ENCODE results near the gene CST7. TPM values are rescaled to one million over a fixed set of nuclear protein-coding genes. Genes with fewer than 3 reads are reported as not detected.

CST7 gene
- total and polyA plus RNA-seq, 2 donors = 15.5 to 41.9 TPM

- H3K4me3 ChIP-seq (ENCODE audit: low read length in 2 of 2) = no peak overlapping the region
- H3K27me3 ChIP-seq (ENCODE audit: control insufficient read depth in 2 of 2, insufficient read depth in 1 of 2, low read length in 1 of 2) = peaks cover 0 to 4% of the 10 kb centered on the region in 2 donors
- no peak overlapping the region for H3K27ac ChIP-seq (ENCODE audit: low read depth in 1 of 2, low read length in 1 of 2)
- no peak for DNase-seq (ENCODE audit: low read depth in 6 of 9, low spot score in 9 of 9)
- H3K4me1 ChIP-seq (ENCODE audit: control insufficient read depth in 2 of 2, insufficient read depth in 2 of 2, low read length in 2 of 2) = peaks cover under 1 to 4% of the 10 kb centered on the region in 2 donors
- no peaks in the 10 kb centered on the region for H3K36me3 ChIP-seq (ENCODE audit: control insufficient read depth in 2 of 2, insufficient read depth in 2 of 2, low read length in 1 of 2)
- 96% methylated on average over 9 of the region's 9 CpGs for WGBS
- peaks cover 0 to 9% of the 10 kb centered on the region in 2 donors for H3K9me3 ChIP-seq (ENCODE audit: control insufficient read depth in 2 of 2, insufficient read depth in 1 of 2, low read length in 1 of 2)
Observed at GRCh38 chr20:24913076-24913628, 35.9 kb upstream of the CST7 start.

GRCh38 chr20:24914388-24915241 is 34.5 kb upstream of the CST7 start:
- Histone ChIP-seq H3K36me3 (ENCODE audit: control insufficient read depth in 2 of 2, insufficient read depth in 2 of 2, low read length in 1 of 2) (no peaks in the 10 kb centered on the region), H3K27ac (ENCODE audit: low read depth in 1 of 2, low read length in 1 of 2) (no peak overlapping the region), H3K4me3 (ENCODE audit: low read length in 2 of 2) (no peak overlapping the region), H3K27me3 (ENCODE audit: control insufficient read depth in 2 of 2, insufficient read depth in 1 of 2, low read length in 1 of 2) (peaks cover 0 to 5% of the 10 kb centered on the region in 2 donors), H3K4me1 (ENCODE audit: control insufficient read depth in 2 of 2, insufficient read depth in 2 of 2, low read length in 2 of 2) (peaks cover 5 to 12% of the 10 kb centered on the region in 2 donors), H3K9me3 (ENCODE audit: control insufficient read depth in 2 of 2, insufficient read depth in 1 of 2, low read length in 1 of 2) (no peaks in the 10 kb centered on the region)
- WGBS = 86% methylated on average over 14 of the region's 14 CpGs
- no peak for DNase-seq (ENCODE audit: low read depth in 6 of 9, low spot score in 9 of 9)

GRCh38 chr20:24915440-24915839 is 33.6 kb upstream of the CST7 start:
- no peak overlapping the region for H3K27ac ChIP-seq (ENCODE audit: low read depth in 1 of 2, low read length in 1 of 2)
- H3K9me3 ChIP-seq (ENCODE audit: control insufficient read depth in 2 of 2, insufficient read depth in 1 of 2, low read length in 1 of 2) = no peaks in the 10 kb centered on the region
- no peak for DNase-seq (ENCODE audit: low read depth in 6 of 9, low spot score in 9 of 9)
- H3K4me3 ChIP-seq (ENCODE audit: low read length in 2 of 2) = no peak overlapping the region
- WGBS = 96% methylated on average over 9 of the region's 9 CpGs
- no peaks in the 10 kb centered on the region for H3K36me3 ChIP-seq (ENCODE audit: control insufficient read depth in 2 of 2, insufficient read depth in 2 of 2, low read length in 1 of 2)
- H3K27me3 ChIP-seq (ENCODE audit: control insufficient read depth in 2 of 2, insufficient read depth in 1 of 2, low read length in 1 of 2) = peaks cover 0 to 5% of the 10 kb centered on the region in 2 donors
- H3K4me1 ChIP-seq (ENCODE audit: control insufficient read depth in 2 of 2, insufficient read depth in 2 of 2, low read length in 2 of 2) = peaks cover 5 to 12% of the 10 kb centered on the region in 2 donors

GRCh38 chr20:24915892-24916291 is 33.2 kb upstream of the CST7 start:
- H3K4me1 ChIP-seq (ENCODE audit: control insufficient read depth in 2 of 2, insufficient read depth in 2 of 2, low read length in 2 of 2) = peaks cover 5 to 12% of the 10 kb centered on the region in 2 donors
- no peaks in the 10 kb centered on the region for H3K9me3 ChIP-seq (ENCODE audit: control insufficient read depth in 2 of 2, insufficient read depth in 1 of 2, low read length in 1 of 2)
- DNase-seq (ENCODE audit: low read depth in 6 of 9, low spot score in 9 of 9) = no peak
- H3K36me3 ChIP-seq (ENCODE audit: control insufficient read depth in 2 of 2, insufficient read depth in 2 of 2, low read length in 1 of 2) = no peaks in the 10 kb centered on the region
- H3K27me3 ChIP-seq (ENCODE audit: control insufficient read depth in 2 of 2, insufficient read depth in 1 of 2, low read length in 1 of 2) = peaks cover 0 to 5% of the 10 kb centered on the region in 2 donors
- H3K27ac ChIP-seq (ENCODE audit: low read depth in 1 of 2, low read length in 1 of 2) = no peak overlapping the region
- no peak overlapping the region for H3K4me3 ChIP-seq (ENCODE audit: low read length in 2 of 2)
- WGBS = 98% methylated on average over 7 of the region's 7 CpGs

GRCh38 chr20:24916412-24916811 is 32.7 kb upstream of the CST7 start:
- Histone ChIP-seq H3K27me3 (ENCODE audit: control insufficient read depth in 2 of 2, insufficient read depth in 1 of 2, low read length in 1 of 2) (peaks cover 0 to 5% of the 10 kb centered on the region in 2 donors), H3K27ac (ENCODE audit: low read depth in 1 of 2, low read length in 1 of 2) (no peak overlapping the region), H3K36me3 (ENCODE audit: control insufficient read depth in 2 of 2, insufficient read depth in 2 of 2, low read length in 1 of 2) (no peaks in the 10 kb centered on the region), H3K9me3 (ENCODE audit: control insufficient read depth in 2 of 2, insufficient read depth in 1 of 2, low read length in 1 of 2) (no peaks in the 10 kb centered on the region), H3K4me1 (ENCODE audit: control insufficient read depth in 2 of 2, insufficient read depth in 2 of 2, low read length in 2 of 2) (peaks cover 5 to 12% of the 10 kb centered on the region in 2 donors), H3K4me3 (ENCODE audit: low read length in 2 of 2) (no peak overlapping the region)
- WGBS = 97% methylated on average over 1 of the region's 1 CpG
- DNase-seq (ENCODE audit: low read depth in 6 of 9, low spot score in 9 of 9) = no peak

- no peaks in the 10 kb centered on the region for H3K9me3 ChIP-seq (ENCODE audit: control insufficient read depth in 2 of 2, insufficient read depth in 1 of 2, low read length in 1 of 2)
- H3K27ac ChIP-seq (ENCODE audit: low read depth in 1 of 2, low read length in 1 of 2) = no peak overlapping the region
- no peak overlapping the region for H3K4me3 ChIP-seq (ENCODE audit: low read length in 2 of 2)
- H3K4me1 ChIP-seq (ENCODE audit: control insufficient read depth in 2 of 2, insufficient read depth in 2 of 2, low read length in 2 of 2) = peaks cover 5 to 12% of the 10 kb centered on the region in 2 donors
- H3K27me3 ChIP-seq (ENCODE audit: control insufficient read depth in 2 of 2, insufficient read depth in 1 of 2, low read length in 1 of 2) = peaks cover 0 to 5% of the 10 kb centered on the region in 2 donors
- no peak for DNase-seq (ENCODE audit: low read depth in 6 of 9, low spot score in 9 of 9)
- H3K36me3 ChIP-seq (ENCODE audit: control insufficient read depth in 2 of 2, insufficient read depth in 2 of 2, low read length in 1 of 2) = no peaks in the 10 kb centered on the region
- 90% methylated on average over 7 of the region's 7 CpGs for WGBS
Observed at GRCh38 chr20:24917056-24917455, 32.0 kb upstream of the CST7 start.

- Histone ChIP-seq H3K4me3 (ENCODE audit: low read length in 2 of 2) (no peak overlapping the region), H3K27me3 (ENCODE audit: control insufficient read depth in 2 of 2, insufficient read depth in 1 of 2, low read length in 1 of 2) (peaks cover 0 to 5% of the 10 kb centered on the region in 2 donors), H3K27ac (ENCODE audit: low read depth in 1 of 2, low read length in 1 of 2) (no peak overlapping the region), H3K4me1 (ENCODE audit: control insufficient read depth in 2 of 2, insufficient read depth in 2 of 2, low read length in 2 of 2) (peaks cover 5 to 12% of the 10 kb centered on the region in 2 donors), H3K9me3 (ENCODE audit: control insufficient read depth in 2 of 2, insufficient read depth in 1 of 2, low read length in 1 of 2) (no peaks in the 10 kb centered on the region), H3K36me3 (ENCODE audit: control insufficient read depth in 2 of 2, insufficient read depth in 2 of 2, low read length in 1 of 2) (no peaks in the 10 kb centered on the region)
- peak; percentile 29 to 79 (median 56) for DNase-seq (ENCODE audit: low read depth in 6 of 9, low spot score in 9 of 9)
- 35% methylated on average over 34 of the region's 34 CpGs for WGBS
Observed at GRCh38 chr20:24917797-24918578, 31.1 kb upstream of the CST7 start.

GRCh38 chr20:24918579-24919566 is 30.2 kb upstream of the CST7 start:
- WGBS = 71% methylated on average over 17 of the region's 17 CpGs
- H3K27me3 ChIP-seq (ENCODE audit: control insufficient read depth in 2 of 2, insufficient read depth in 1 of 2, low read length in 1 of 2) = peaks cover 0 to 5% of the 10 kb centered on the region in 2 donors
- no peaks in the 10 kb centered on the region for H3K9me3 ChIP-seq (ENCODE audit: control insufficient read depth in 2 of 2, insufficient read depth in 1 of 2, low read length in 1 of 2)
- no peak for DNase-seq (ENCODE audit: low read depth in 6 of 9, low spot score in 9 of 9)
- H3K36me3 ChIP-seq (ENCODE audit: control insufficient read depth in 2 of 2, insufficient read depth in 2 of 2, low read length in 1 of 2) = no peaks in the 10 kb centered on the region
- no peak overlapping the region for H3K27ac ChIP-seq (ENCODE audit: low read depth in 1 of 2, low read length in 1 of 2)
- H3K4me1 ChIP-seq (ENCODE audit: control insufficient read depth in 2 of 2, insufficient read depth in 2 of 2, low read length in 2 of 2) = peaks cover 5 to 12% of the 10 kb centered on the region in 2 donors
- no peak overlapping the region for H3K4me3 ChIP-seq (ENCODE audit: low read length in 2 of 2)

Measured in thymus (tissue), 11 donors.